Thoracic aorta (tissue), 2 donors: ENCODE data around the gene SCAF1. TPM values are rescaled to one million over a fixed set of nuclear protein-coding genes. Genes with fewer than 3 reads are reported as not detected.

Experiments used
- ATAC-seq: fragments of 150-250 bp; one replicate; pipeline ENCODE4 v1.8.0; 2017; ENCODE audit warnings: low read depth; ENCODE audit not compliant: insufficient number of reproducible peaks, low FRiP score
- DNase-seq: peaks from one replicate; pipeline ENCODE4 v3.0.0-alpha.2; 2020; ENCODE audit warnings: low spot score
- H3K27ac ChIP-seq, 2 donors: fragments of 200-600 bp; sonication (generic); 1 replicate in 1 of 2; 2 replicates in 1 of 2; pipeline ENCODE4 v1.5.1; 2016; ENCODE audit warnings: mild to moderate bottlenecking in 2 of 2, moderate library complexity in 2 of 2
- H3K27me3 ChIP-seq: fragments of 200-600 bp; sonication (generic); replicated peaks from 2 replicates; pipeline ENCODE4 v1.6.0; 2016; ENCODE audit warnings: mild to moderate bottlenecking; ENCODE audit not compliant: insufficient read depth
- H3K36me3 ChIP-seq: fragments of 200-600 bp; sonication (generic); one replicate; pipeline ENCODE4 v1.5.1; 2016
- H3K4me1 ChIP-seq, 2 donors: fragments of 200-600 bp; sonication (generic); 1 replicate in 1 of 2; 2 replicates in 1 of 2; pipeline versions ENCODE4 v1.5.1 to v1.6.0; 2016; ENCODE audit warnings: low read depth in 2 of 2, mild to moderate bottlenecking in 1 of 2; ENCODE audit not compliant: control insufficient read depth in 1 of 2
- H3K4me3 ChIP-seq: fragments of 200-600 bp; sonication (generic); 2 replicates; pipeline ENCODE4 v1.5.1; 2016; ENCODE audit warnings: mild to moderate bottlenecking
- H3K9me3 ChIP-seq: fragments of 200-600 bp; sonication (generic); 2 replicates; pipeline ENCODE4 v1.5.1; 2016
- CTCF ChIP-seq: fragments of 200-600 bp; sonication (generic); IDR thresholded peaks from one replicate; pipeline ENCODE4 v1.5.1; 2019; ENCODE audit warnings: antibody characterized with exemption
- total RNA-seq, 2 donors: library from RNA; depleted of rRNA; stranded (reverse); fragments of >200 nt; gene quantifications; one replicate each; pipeline versions ENCODE4 v1.1.0 to v1.2.3, GENCODE V29; 2016

Gene SCAF1
- total RNA-seq, 2 donors from 2014 or later, result 27.3 to 30.6 TPM

GRCh38 chr19:49654581-49654980 lies 12.6 kb downstream of the SCAF1 start:
- TF ChIP-seq CTCF, result no peak
- H3K9me3 ChIP-seq, result no peaks in the 10 kb centered on the region
- ATAC-seq, result no peak
- no peak for DNase-seq
- no peak overlapping the region for H3K4me3 ChIP-seq
- peaks cover 81% of the 10 kb centered on the region for H3K36me3 ChIP-seq
- no peaks in the 10 kb centered on the region for H3K27me3 ChIP-seq
- H3K4me1 ChIP-seq, result no peaks in the 10 kb centered on the region
- no peak overlapping the region for H3K27ac ChIP-seq

- H3K4me3 ChIP-seq, result no peak overlapping the region
- no peaks in the 10 kb centered on the region for H3K4me1 ChIP-seq
- H3K27ac ChIP-seq, result no peak overlapping the region
- H3K9me3 ChIP-seq, result no peaks in the 10 kb centered on the region
- H3K27me3 ChIP-seq, result no peaks in the 10 kb centered on the region
- no peak for DNase-seq
- peaks cover 78% of the 10 kb centered on the region for H3K36me3 ChIP-seq
- ATAC-seq, result no peak
- TF ChIP-seq CTCF, result no peak
These were observed 13.8 kb downstream of the SCAF1 start for GRCh38 chr19:49655570-49656455.

GRCh38 chr19:49656456-49657109 lies 14.6 kb downstream of the SCAF1 start:
- Histone ChIP-seq H3K36me3 (peaks cover 72% of the 10 kb centered on the region), H3K4me1 (no peaks in the 10 kb centered on the region), H3K4me3 (no peak overlapping the region), H3K27ac (no peak overlapping the region), H3K9me3 (no peaks in the 10 kb centered on the region), H3K27me3 (no peaks in the 10 kb centered on the region)
- ATAC-seq (no peak), DNase-seq (no peak)
- no peak for TF ChIP-seq CTCF

GRCh38 chr19:49657493-49658138 lies 15.6 kb downstream of the SCAF1 start:
- H3K27ac ChIP-seq, result no peak overlapping the region
- no peaks in the 10 kb centered on the region for H3K4me1 ChIP-seq
- no peak for ATAC-seq
- H3K36me3 ChIP-seq, result peaks cover 77% of the 10 kb centered on the region
- DNase-seq, result no peak
- no peaks in the 10 kb centered on the region for H3K9me3 ChIP-seq
- no peak for TF ChIP-seq CTCF
- no peaks in the 10 kb centered on the region for H3K27me3 ChIP-seq
- H3K4me3 ChIP-seq, result no peak overlapping the region

GRCh38 chr19:49658139-49658517 lies 16.1 kb downstream of the SCAF1 start:
- Histone ChIP-seq H3K27ac (no peak overlapping the region), H3K27me3 (no peaks in the 10 kb centered on the region), H3K4me1 (no peaks in the 10 kb centered on the region), H3K9me3 (no peaks in the 10 kb centered on the region), H3K36me3 (peaks cover 77% of the 10 kb centered on the region), H3K4me3 (no peak overlapping the region)
- no peak for DNase-seq
- no peak for ATAC-seq
- no peak for TF ChIP-seq CTCF
